HepG2 (cell line): ENCODE results near the gene MRO. TPM values are rescaled to one million over a fixed set of nuclear protein-coding genes. Genes with fewer than 3 reads are reported as not detected.

ENCODE experiments used
- ATAC-seq: fragments of 200-7000 bp; cut with Tn5 transposase; 3 replicates; pipeline ENCODE4 v1.9.1; 2020; ENCODE audit warnings: mild to moderate bottlenecking, moderate library complexity
- BruUV-seq: library from RNA; stranded (reverse); fragments of 400-500 nt; replicated peaks from 2 replicates; lab custom pipeline; 2021; lab: Mats Ljungman, UMichigan
- CTCF ChIA-PET: fragments of 300-600 bp; formaldehyde crosslinking; extraction: SDS; loops from one replicate; lab custom pipeline; 2021; ENCODE audit warnings: low total read pairs, inconsistent platforms, low intra/inter-chr PET ratio; lab: Yijun Ruan, JAX
- POLR2A ChIA-PET: fragments of 350-600 bp; sonication (Branson Sonifier 250); formaldehyde crosslinking; loops from one replicate; lab custom pipeline; 2020; ENCODE audit warnings: antibody characterized with exemption, inconsistent platforms; lab: Yijun Ruan, JAX
- DNase-seq: peaks from one replicate; pipeline ENCODE4 v3.0.0-alpha.2; 2015; ENCODE audit warnings: low spot score
- FAIRE-seq: peaks from 3 replicates; lab custom pipeline; 2011; peaks lifted over from hg19 to GRCh38; lab: Jason Lieb, UNC
- H2AFZ ChIP-seq: one replicate; pipeline ENCODE4 v1.6.1; 2011; ENCODE audit warnings: low read length, inconsistent platforms
- H3K27ac ChIP-seq: fragments of 300-600 bp; 3 replicates; pipeline ENCODE4 v1.8.0; 2011; ENCODE audit warnings: mixed run types, mild to moderate bottlenecking, mixed read lengths, low read length, inconsistent platforms; ENCODE audit not compliant: insufficient read depth; ENCODE audit errors: extremely low read length
- H3K27me3 ChIP-seq, 2 experiments: fragments of 200-600 bp in 1 of 2; 2 replicates in 1 of 2; 3 replicates in 1 of 2; pipeline versions ENCODE4 v1.6.0 to v1.8.0; 2011; ENCODE audit warnings: low read length in 2 of 2, mild to moderate bottlenecking in 2 of 2, moderate library complexity in 2 of 2, inconsistent platforms in 1 of 2; ENCODE audit not compliant: insufficient read depth in 2 of 2, control insufficient read depth in 1 of 2
- H3K36me3 ChIP-seq, 2 experiments: fragments of 200-600 bp in 1 of 2; replicated peaks in 1 of 2; 2 replicates in 1 of 2; 3 replicates in 1 of 2; pipeline versions ENCODE4 v1.5.1 to v1.8.0; 2011; ENCODE audit warnings: low read length in 2 of 2, inconsistent platforms in 1 of 2; ENCODE audit not compliant: insufficient read depth in 2 of 2, control insufficient read depth in 1 of 2
- H3K4me1 ChIP-seq: 2 replicates; pipeline ENCODE4 v1.5.1; 2012; ENCODE audit warnings: low read length, inconsistent platforms; ENCODE audit not compliant: insufficient read depth
- H3K4me2 ChIP-seq: 2 replicates; pipeline ENCODE4 v1.6.0; 2011; ENCODE audit warnings: low read depth, low read length, inconsistent platforms
- H3K4me3 ChIP-seq, 3 experiments: fragments of 200-600 bp in 1 of 3; sonication (generic), shearing (Covaris generic) in 1 of 3; replicated peaks in 1 of 3; 2 replicates each; pipeline ENCODE4 v1.5.1; 2011 to 2016; ENCODE audit warnings: low read length in 3 of 3, inconsistent platforms in 2 of 3, low read depth in 2 of 3, mild to moderate bottlenecking in 2 of 3, control low read depth in 1 of 3, mixed read lengths in 1 of 3; ENCODE audit not compliant: insufficient read depth in 1 of 3
- H3K79me2 ChIP-seq: one replicate; pipeline ENCODE4 v1.6.1; 2011; ENCODE audit warnings: low read length, inconsistent platforms; ENCODE audit not compliant: insufficient read depth
- H3K9ac ChIP-seq: 2 replicates; pipeline ENCODE4 v1.6.0; 2011; ENCODE audit warnings: mild to moderate bottlenecking, low read depth, low read length, inconsistent platforms; ENCODE audit not compliant: insufficient read depth
- H3K9me3 ChIP-seq: 2 replicates; pipeline ENCODE4 v1.5.1; 2012; ENCODE audit warnings: mild to moderate bottlenecking, low read length
- H4K20me1 ChIP-seq: 2 replicates; pipeline ENCODE4 v1.6.0; 2011; ENCODE audit warnings: inconsistent platforms, mild to moderate bottlenecking, low read length, moderate library complexity; ENCODE audit not compliant: insufficient read depth
- AKNA ChIP-seq: sonication (generic); formaldehyde crosslinking; IDR thresholded peaks from 2 replicates; pipeline ENCODE4 v1.4.0; 2020; ENCODE audit warnings: missing genetic modification reagents, borderline replicate concordance
- HOXA7 ChIP-seq: sonication (generic); formaldehyde crosslinking; IDR thresholded peaks from 2 replicates; pipeline ENCODE4 v1.8.1; 2022; ENCODE audit warnings: mild to moderate bottlenecking, missing genetic modification reagents, moderate library complexity
- ISL2 ChIP-seq: sonication (generic); formaldehyde crosslinking; IDR thresholded peaks from 2 replicates; pipeline ENCODE4 v1.5.0; 2020; ENCODE audit warnings: missing genetic modification reagents
- MTF1 ChIP-seq: sonication (generic); formaldehyde crosslinking; IDR thresholded peaks from 2 replicates; pipeline ENCODE4 v1.5.0; 2020; ENCODE audit warnings: missing genetic modification reagents
- SKI ChIP-seq: fragments of 450-650 bp; IDR thresholded peaks from one replicate; pipeline ENCODE4 v1.6.1; 2018; ENCODE audit warnings: mild to moderate bottlenecking; ENCODE audit not compliant: partially characterized antibody
- ZIK1 ChIP-seq: sonication (generic); formaldehyde crosslinking; IDR thresholded peaks from 2 replicates; pipeline ENCODE4 v1.5.0; 2020; ENCODE audit warnings: mild to moderate bottlenecking, low read depth, missing genetic modification reagents, borderline replicate concordance
- ZNF354B ChIP-seq: sonication (generic); formaldehyde crosslinking; IDR thresholded peaks from 2 replicates; pipeline ENCODE4 v1.8.0; 2022; ENCODE audit warnings: mild to moderate bottlenecking, missing genetic modification reagents
- ZNF530 ChIP-seq: sonication (generic); formaldehyde crosslinking; IDR thresholded peaks from 2 replicates; pipeline ENCODE4 v1.5.0; 2020; ENCODE audit warnings: low read depth, mild to moderate bottlenecking, missing genetic modification reagents
- ZNF558 ChIP-seq: sonication (generic); formaldehyde crosslinking; IDR thresholded peaks from 2 replicates; pipeline ENCODE4 v1.9.0; 2022; ENCODE audit warnings: mild to moderate bottlenecking, missing genetic modification reagents, borderline replicate concordance
- ZZZ3 ChIP-seq: sonication (generic); formaldehyde crosslinking; IDR thresholded peaks from 2 replicates; pipeline ENCODE4 v1.4.0; 2020; ENCODE audit warnings: missing genetic modification reagents, mild to moderate bottlenecking, borderline replicate concordance
- WGBS: methylation state at CpG from one replicate; pipeline ENCODE4 v1.1.6; 2017; ENCODE audit warnings: low lambda C conversion rate; 5-methylcytosine and 5-hydroxymethylcytosine counted together
- in situ Hi-C: cut with HindIII; loops from 2 replicates; pipeline ENCODE4 v1.10.0; 2017; ENCODE audit warnings: low pct_unique_long_range_greater_than_20kb; ENCODE audit not compliant: extremely low pct_ligation_motif_present
- intact Hi-C: fragments of 100-400 bp; cut with micrococcal nuclease; formaldehyde crosslinking; loops from one replicate; pipeline ENCODE4 v1.10.0; 2022; ENCODE audit not compliant: unreplicated experiment
- polyA plus RNA-seq, 8 experiments: library from polyadenylated mRNA; depleted of rRNA in 3 of 8; stranded (reverse) in 7 of 8; unstranded in 1 of 8; fragments of >200 nt; fragmentation: Illumina TruSeq in 4 of 8; extraction: Trizol in 4 of 8; gene quantifications; 2 replicates each; pipeline versions ENCODE4 v1.2.1 to v1.2.3, GENCODE V29; 2011 to 2016; ENCODE audit warnings: low read depth in 4 of 8, missing spikeins in 1 of 8, mixed read lengths in 1 of 8; ENCODE audit not compliant: insufficient read depth in 1 of 8
- total RNA-seq, 5 experiments: library from RNA; depleted of rRNA; stranded (reverse); fragments of >200 nt; fragmentation: Illumina TruSeq; extraction: Trizol; gene quantifications; 2 replicates each; pipeline ENCODE4 v1.2.3, GENCODE V29; 2016; ENCODE audit warnings: low read depth in 1 of 5
- TF ChIP-seq, protein P1 (sequence below): sonication (generic); formaldehyde crosslinking; IDR thresholded peaks from 2 replicates; pipeline ENCODE4 v1.9.0; 2021; ENCODE audit warnings: mild to moderate bottlenecking, missing genetic modification reagents
- TF ChIP-seq, protein P2 (sequence below): IDR thresholded peaks from 2 replicates; pipeline ENCODE4 v1.6.1; 2012; ENCODE audit warnings: low read depth, low read length, improper control_type of control experiment

The MRO gene
- total and polyA plus RNA-seq, 2 of the 13 experiments (the other 11 are each of a cell fraction or from before 2014, with no cell fraction given) = not detected

- CTCF ChIA-PET = no interaction called here
- ATAC-seq = no peak
- peak; percentile 56 for FAIRE-seq
- Histone ChIP-seq H3K36me3 (no peaks in the 10 kb centered on the region), H3K9me3 (no peaks in the 10 kb centered on the region), H3K9ac (no peak overlapping the region), H4K20me1 (no peaks in the 10 kb centered on the region), H3K27me3 (peaks cover 2 to 5% of the 10 kb centered on the region in 2 experiments; a peak in 2 of 5 replicates), H3K79me2 (no peaks in the 10 kb centered on the region), H3K27ac (no peak overlapping the region), H3K4me3 (no peak overlapping the region), H3K4me2 (no peak overlapping the region), H3K4me1 (peaks cover 21% of the 10 kb centered on the region), H2AFZ (no peak overlapping the region)
- in situ Hi-C loops = no loop called here
- WGBS = 14% methylated on average over 2 of the region's 2 CpGs
- DNase-seq = no peak
- BruUV-seq = no TSS peak
- POLR2A ChIA-PET = no interaction called here
- intact Hi-C loops = no loop called here
- TF ChIP-seq ZZZ3 (CRISPR knock-in tag) (no peak), MTF1 (CRISPR knock-in tag) (no peak), ZNF530 (CRISPR knock-in tag) (no peak), SKI (no peak), ZNF558 (CRISPR knock-in tag) (no peak), AKNA (CRISPR knock-in tag) (no peak), ZNF354B (CRISPR knock-in tag) (no peak), ZIK1 (CRISPR knock-in tag) (no peak), ISL2 (no peak), HOXA7 (CRISPR knock-in tag) (no peak)
- TF ChIP-seq, protein P1, sequence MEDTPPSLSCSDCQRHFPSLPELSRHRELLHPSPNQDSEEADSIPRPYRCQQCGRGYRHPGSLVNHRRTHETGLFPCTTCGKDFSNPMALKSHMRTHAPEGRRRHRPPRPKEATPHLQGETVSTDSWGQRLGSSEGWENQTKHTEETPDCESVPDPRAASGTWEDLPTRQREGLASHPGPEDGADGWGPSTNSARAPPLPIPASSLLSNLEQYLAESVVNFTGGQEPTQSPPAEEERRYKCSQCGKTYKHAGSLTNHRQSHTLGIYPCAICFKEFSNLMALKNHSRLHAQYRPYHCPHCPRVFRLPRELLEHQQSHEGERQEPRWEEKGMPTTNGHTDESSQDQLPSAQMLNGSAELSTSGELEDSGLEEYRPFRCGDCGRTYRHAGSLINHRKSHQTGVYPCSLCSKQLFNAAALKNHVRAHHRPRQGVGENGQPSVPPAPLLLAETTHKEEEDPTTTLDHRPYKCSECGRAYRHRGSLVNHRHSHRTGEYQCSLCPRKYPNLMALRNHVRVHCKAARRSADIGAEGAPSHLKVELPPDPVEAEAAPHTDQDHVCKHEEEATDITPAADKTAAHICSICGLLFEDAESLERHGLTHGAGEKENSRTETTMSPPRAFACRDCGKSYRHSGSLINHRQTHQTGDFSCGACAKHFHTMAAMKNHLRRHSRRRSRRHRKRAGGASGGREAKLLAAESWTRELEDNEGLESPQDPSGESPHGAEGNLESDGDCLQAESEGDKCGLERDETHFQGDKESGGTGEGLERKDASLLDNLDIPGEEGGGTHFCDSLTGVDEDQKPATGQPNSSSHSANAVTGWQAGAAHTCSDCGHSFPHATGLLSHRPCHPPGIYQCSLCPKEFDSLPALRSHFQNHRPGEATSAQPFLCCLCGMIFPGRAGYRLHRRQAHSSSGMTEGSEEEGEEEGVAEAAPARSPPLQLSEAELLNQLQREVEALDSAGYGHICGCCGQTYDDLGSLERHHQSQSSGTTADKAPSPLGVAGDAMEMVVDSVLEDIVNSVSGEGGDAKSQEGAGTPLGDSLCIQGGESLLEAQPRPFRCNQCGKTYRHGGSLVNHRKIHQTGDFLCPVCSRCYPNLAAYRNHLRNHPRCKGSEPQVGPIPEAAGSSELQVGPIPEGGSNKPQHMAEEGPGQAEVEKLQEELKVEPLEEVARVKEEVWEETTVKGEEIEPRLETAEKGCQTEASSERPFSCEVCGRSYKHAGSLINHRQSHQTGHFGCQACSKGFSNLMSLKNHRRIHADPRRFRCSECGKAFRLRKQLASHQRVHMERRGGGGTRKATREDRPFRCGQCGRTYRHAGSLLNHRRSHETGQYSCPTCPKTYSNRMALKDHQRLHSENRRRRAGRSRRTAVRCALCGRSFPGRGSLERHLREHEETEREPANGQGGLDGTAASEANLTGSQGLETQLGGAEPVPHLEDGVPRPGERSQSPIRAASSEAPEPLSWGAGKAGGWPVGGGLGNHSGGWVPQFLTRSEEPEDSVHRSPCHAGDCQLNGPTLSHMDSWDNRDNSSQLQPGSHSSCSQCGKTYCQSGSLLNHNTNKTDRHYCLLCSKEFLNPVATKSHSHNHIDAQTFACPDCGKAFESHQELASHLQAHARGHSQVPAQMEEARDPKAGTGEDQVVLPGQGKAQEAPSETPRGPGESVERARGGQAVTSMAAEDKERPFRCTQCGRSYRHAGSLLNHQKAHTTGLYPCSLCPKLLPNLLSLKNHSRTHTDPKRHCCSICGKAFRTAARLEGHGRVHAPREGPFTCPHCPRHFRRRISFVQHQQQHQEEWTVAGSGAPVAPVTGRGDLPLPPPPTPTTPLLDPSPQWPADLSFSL (CRISPR knock-in tag) = no peak
- TF ChIP-seq, protein P2, sequence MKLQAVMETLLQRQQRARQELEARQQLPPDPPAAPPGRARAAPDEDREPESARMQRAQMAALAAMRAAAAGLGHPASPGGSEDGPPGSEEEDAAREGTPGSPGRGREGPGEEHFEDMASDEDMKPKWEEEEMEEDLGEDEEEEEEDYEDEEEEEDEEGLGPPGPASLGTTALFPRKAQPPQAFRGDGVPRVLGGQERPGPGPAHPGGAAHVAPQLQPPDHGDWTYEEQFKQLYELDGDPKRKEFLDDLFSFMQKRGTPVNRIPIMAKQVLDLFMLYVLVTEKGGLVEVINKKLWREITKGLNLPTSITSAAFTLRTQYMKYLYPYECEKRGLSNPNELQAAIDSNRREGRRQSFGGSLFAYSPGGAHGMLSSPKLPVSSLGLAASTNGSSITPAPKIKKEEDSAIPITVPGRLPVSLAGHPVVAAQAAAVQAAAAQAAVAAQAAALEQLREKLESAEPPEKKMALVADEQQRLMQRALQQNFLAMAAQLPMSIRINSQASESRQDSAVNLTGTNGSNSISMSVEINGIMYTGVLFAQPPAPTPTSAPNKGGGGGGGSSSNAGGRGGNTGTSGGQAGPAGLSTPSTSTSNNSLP = no peak
These were observed 12.6 kb downstream of the MRO start for GRCh38 chr18:50807176-50807575.
